Caco-2 (cell line): ENCODE results near the gene CAMSAP1. TPM values are rescaled to one million over a fixed set of nuclear protein-coding genes. Genes with fewer than 3 reads are reported as not detected.

Source experiments
- BruUV-seq: library from RNA; stranded (reverse); fragments of 400-500 nt; replicated peaks from 2 replicates; lab custom pipeline; 2021; lab: Mats Ljungman, UMichigan
- CTCF ChIA-PET: fragments of 300-600 bp; sonication (Branson Sonifier 250); formaldehyde crosslinking; loops from one replicate; lab custom pipeline; 2022; ENCODE audit warnings: antibody characterized with exemption; lab: Charles Lee
- POLR2A ChIA-PET: fragments of 300-600 bp; sonication (Branson Sonifier 250); formaldehyde crosslinking; loops from one replicate; lab custom pipeline; 2022; ENCODE audit warnings: antibody characterized with exemption; lab: Charles Lee
- DNase-seq, 2 experiments: peaks; one replicate each; pipeline versions ENCODE4 v3.0.0 to v3.0.0-alpha.2; 2020 to 2022
- H3K27me3 ChIP-seq: replicated peaks from 2 replicates; pipeline ENCODE4 v1.6.0; 2011; ENCODE audit warnings: low read length; ENCODE audit not compliant: control insufficient read depth, insufficient read depth
- H3K36me3 ChIP-seq: 2 replicates; pipeline ENCODE4 v1.5.1; 2011; ENCODE audit warnings: low read length; ENCODE audit not compliant: control insufficient read depth, insufficient read depth
- H3K4me1 ChIP-seq: fragments of 250-450 bp; sonication (Bioruptor Pico); 2 replicates; pipeline ENCODE4 v1.5.1; 2020; ENCODE audit warnings: mild to moderate bottlenecking
- H3K4me3 ChIP-seq: 2 replicates; pipeline ENCODE4 v1.5.1; 2011; ENCODE audit warnings: low read depth, mild to moderate bottlenecking, control low read depth, low read length
- H3K9me3 ChIP-seq: fragments of 250-450 bp; sonication (Bioruptor Pico); 2 replicates; pipeline ENCODE4 v1.5.1; 2020; ENCODE audit warnings: mild to moderate bottlenecking, moderate library complexity
- H3K27ac Mint-ChIP-seq: one replicate; pipeline ENCODE4 v1.8.0; 2022; ENCODE audit warnings: mixed read lengths; ENCODE audit not compliant: unreplicated experiment
- H3K27me3 Mint-ChIP-seq: one replicate; pipeline ENCODE4 v1.8.0; 2022; ENCODE audit warnings: mixed read lengths; ENCODE audit not compliant: insufficient read depth, unreplicated experiment
- H3K36me3 Mint-ChIP-seq: one replicate; pipeline ENCODE4 v1.8.0; 2022; ENCODE audit warnings: mild to moderate bottlenecking, mixed read lengths; ENCODE audit not compliant: insufficient read depth, unreplicated experiment
- H3K4me1 Mint-ChIP-seq: one replicate; pipeline ENCODE4 v1.8.0; 2022; ENCODE audit warnings: low read depth, mixed read lengths; ENCODE audit not compliant: unreplicated experiment
- H3K4me3 Mint-ChIP-seq: one replicate; pipeline ENCODE4 v1.8.0; 2022; ENCODE audit warnings: mild to moderate bottlenecking, moderate library complexity, mixed read lengths; ENCODE audit not compliant: unreplicated experiment
- H3K9me3 Mint-ChIP-seq: one replicate; pipeline ENCODE4 v1.8.0; 2022; ENCODE audit warnings: mixed read lengths; ENCODE audit not compliant: unreplicated experiment
- intact Hi-C: fragments of 100-400 bp; cut with micrococcal nuclease; formaldehyde crosslinking; loops from one replicate; pipeline ENCODE4 v1.10.0; 2022; ENCODE audit not compliant: unreplicated experiment
- total RNA-seq: library from RNA; stranded (reverse); gene quantifications from 2 replicates; pipeline ENCODE4 v1.2.3, GENCODE V29; 2022
- TF ChIP-seq, protein P1 (sequence below), 2 experiments: fragments of 200-600 bp in 1 of 2; IDR thresholded peaks; 1 replicate in 1 of 2; 2 replicates in 1 of 2; pipeline versions ENCODE4 v1.5.1 to v1.8.0; 2011 to 2022; ENCODE audit warnings: antibody characterized with exemption in 1 of 2, control low read depth in 1 of 2, inconsistent platforms in 1 of 2, low read depth in 1 of 2, low read length in 1 of 2, mild to moderate bottlenecking in 1 of 2, moderate library complexity in 1 of 2; ENCODE audit not compliant: insufficient read depth in 1 of 2, severe bottlenecking in 1 of 2, unreplicated experiment in 1 of 2

The CAMSAP1 gene
- total RNA-seq, 1 experiment from 2014 or later = 31.3 TPM

DNA sequence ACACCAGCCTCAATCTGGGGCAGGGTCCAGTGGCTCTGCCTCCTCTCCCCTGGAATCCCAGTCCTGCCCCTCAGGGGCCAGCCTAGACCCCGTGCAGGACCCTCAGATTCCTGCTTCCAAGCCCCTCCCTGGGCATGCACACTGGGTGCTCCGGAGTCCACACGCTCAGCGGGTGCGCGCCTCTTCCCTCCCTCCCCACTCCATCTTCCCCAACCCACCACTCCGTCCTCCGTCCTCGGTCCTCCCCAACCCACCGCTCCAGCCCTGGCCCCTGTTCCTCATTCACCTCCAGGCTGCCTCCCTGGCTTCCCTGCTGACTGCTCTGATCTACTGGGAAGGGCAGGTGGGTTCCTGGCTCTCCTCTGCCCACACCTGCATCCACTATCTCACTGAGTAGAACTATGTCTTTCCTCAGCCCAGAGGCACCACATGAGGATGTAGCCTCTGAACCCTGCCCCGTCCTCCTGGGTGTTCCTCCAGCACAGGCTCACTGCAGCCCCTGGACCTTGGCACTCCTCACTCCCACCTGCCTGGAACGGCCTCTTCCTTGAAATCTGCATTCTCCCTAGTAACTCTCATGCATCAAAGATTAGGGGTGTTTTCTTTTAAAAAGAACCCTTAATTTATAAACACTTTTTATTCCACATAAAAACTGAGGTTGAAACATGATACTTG is 92.8 kb downstream of the CAMSAP1 start:
- intact Hi-C loops = no loop called here
- Histone ChIP-seq H3K9me3 (no peaks in the 10 kb centered on the region), H3K36me3 (peaks cover 2% of the 10 kb centered on the region), H3K4me1 (no peaks in the 10 kb centered on the region), H3K4me3 (no peak overlapping the region), H3K27me3 (no peaks in the 10 kb centered on the region)
- ChIA-PET POLR2A (no interaction called here), CTCF (no interaction called here)
- no peaks in the 10 kb centered on the region for H3K9me3 Mint-ChIP-seq
- BruUV-seq = no TSS peak
- DNase-seq = no peak
- H3K4me3 Mint-ChIP-seq = no peak overlapping the region
- H3K27ac Mint-ChIP-seq = no peak overlapping the region
- H3K36me3 Mint-ChIP-seq = peaks cover 71% of the 10 kb centered on the region
- TF ChIP-seq, protein P1, sequence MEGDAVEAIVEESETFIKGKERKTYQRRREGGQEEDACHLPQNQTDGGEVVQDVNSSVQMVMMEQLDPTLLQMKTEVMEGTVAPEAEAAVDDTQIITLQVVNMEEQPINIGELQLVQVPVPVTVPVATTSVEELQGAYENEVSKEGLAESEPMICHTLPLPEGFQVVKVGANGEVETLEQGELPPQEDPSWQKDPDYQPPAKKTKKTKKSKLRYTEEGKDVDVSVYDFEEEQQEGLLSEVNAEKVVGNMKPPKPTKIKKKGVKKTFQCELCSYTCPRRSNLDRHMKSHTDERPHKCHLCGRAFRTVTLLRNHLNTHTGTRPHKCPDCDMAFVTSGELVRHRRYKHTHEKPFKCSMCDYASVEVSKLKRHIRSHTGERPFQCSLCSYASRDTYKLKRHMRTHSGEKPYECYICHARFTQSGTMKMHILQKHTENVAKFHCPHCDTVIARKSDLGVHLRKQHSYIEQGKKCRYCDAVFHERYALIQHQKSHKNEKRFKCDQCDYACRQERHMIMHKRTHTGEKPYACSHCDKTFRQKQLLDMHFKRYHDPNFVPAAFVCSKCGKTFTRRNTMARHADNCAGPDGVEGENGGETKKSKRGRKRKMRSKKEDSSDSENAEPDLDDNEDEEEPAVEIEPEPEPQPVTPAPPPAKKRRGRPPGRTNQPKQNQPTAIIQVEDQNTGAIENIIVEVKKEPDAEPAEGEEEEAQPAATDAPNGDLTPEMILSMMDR (IDR thresholded peaks at IDR 0.05; ENCODE audit: insufficient read depth in 1 of 2, low read depth in 1 of 2, low read length in 1 of 2, severe bottlenecking in 1 of 2, unreplicated experiment in 1 of 2) = no peak
- H3K4me1 Mint-ChIP-seq = no peaks in the 10 kb centered on the region
- H3K27me3 Mint-ChIP-seq = no peaks in the 10 kb centered on the region

DNA sequence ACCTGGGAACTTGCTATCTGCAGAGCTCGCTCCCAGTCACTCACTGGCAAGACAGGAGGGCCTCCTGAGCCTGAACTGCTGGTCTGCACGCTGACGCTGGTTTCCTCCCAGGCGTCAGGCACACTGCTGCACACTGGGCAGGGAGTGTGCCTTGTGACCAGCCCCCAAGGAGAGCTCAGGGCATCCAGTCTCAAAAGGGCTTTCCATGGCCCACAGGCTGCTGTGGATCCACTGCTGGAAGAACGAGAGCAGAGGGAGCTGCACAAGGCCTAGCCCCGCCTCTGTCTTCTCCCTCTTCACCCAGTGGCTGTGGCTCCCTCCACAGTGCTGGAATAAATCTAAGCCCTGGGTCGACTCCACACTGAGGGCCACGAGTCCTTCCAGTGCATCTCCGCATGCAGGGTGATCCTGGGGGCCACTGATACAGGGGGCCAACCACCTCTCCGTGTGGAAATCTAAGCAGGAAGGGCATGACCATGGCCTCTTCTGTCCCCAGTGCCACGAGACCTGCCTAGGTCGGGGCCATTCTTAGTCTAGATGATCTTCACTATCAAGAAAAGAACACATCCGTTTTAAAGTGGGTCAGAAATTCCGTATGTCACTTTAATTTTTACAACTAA is 93.6 kb downstream of the CAMSAP1 start:
- POLR2A ChIA-PET = no interaction called here
- Histone ChIP-seq H3K9me3 (no peaks in the 10 kb centered on the region), H3K4me3 (no peak overlapping the region), H3K4me1 (no peaks in the 10 kb centered on the region), H3K36me3 (peaks cover 2% of the 10 kb centered on the region), H3K27me3 (no peaks in the 10 kb centered on the region)
- DNase-seq = no peak
- TF ChIP-seq, protein P1 (IDR thresholded peaks at IDR 0.05; ENCODE audit: insufficient read depth in 1 of 2, low read depth in 1 of 2, low read length in 1 of 2, severe bottlenecking in 1 of 2, unreplicated experiment in 1 of 2) = no peak
- Mint-ChIP-seq H3K36me3 (peaks cover 65% of the 10 kb centered on the region), H3K27me3 (no peaks in the 10 kb centered on the region), H3K9me3 (no peaks in the 10 kb centered on the region), H3K4me1 (no peaks in the 10 kb centered on the region), H3K4me3 (no peak overlapping the region), H3K27ac (no peak overlapping the region)
- intact Hi-C loops = no loop called here
- CTCF ChIA-PET = no interaction called here
- no TSS peak for BruUV-seq

- H3K4me1 Mint-ChIP-seq = no peaks in the 10 kb centered on the region
- Histone ChIP-seq H3K27me3 (no peaks in the 10 kb centered on the region), H3K4me3 (no peak overlapping the region), H3K36me3 (peaks cover 2% of the 10 kb centered on the region), H3K9me3 (no peaks in the 10 kb centered on the region), H3K4me1 (no peaks in the 10 kb centered on the region)
- H3K9me3 Mint-ChIP-seq = no peaks in the 10 kb centered on the region
- TF ChIP-seq, protein P1 (IDR thresholded peaks at IDR 0.05; ENCODE audit: insufficient read depth in 1 of 2, low read depth in 1 of 2, low read length in 1 of 2, severe bottlenecking in 1 of 2, unreplicated experiment in 1 of 2) = no peak
- ChIA-PET CTCF (no interaction called here), POLR2A (no interaction called here)
- no peaks in the 10 kb centered on the region for H3K27me3 Mint-ChIP-seq
- no peak overlapping the region for H3K4me3 Mint-ChIP-seq
- intact Hi-C loops = no loop called here
- peaks cover 57% of the 10 kb centered on the region for H3K36me3 Mint-ChIP-seq
- DNase-seq = no peak
- H3K27ac Mint-ChIP-seq = no peak overlapping the region
- no TSS peak for BruUV-seq
These were observed 94.4 kb downstream of the CAMSAP1 start for GRCh38 chr9:135812961-135813360.
